Activated CD8-positive, alpha-beta memory T cell treated with anti-CD3 and anti-CD28 coated beads for 48 hours (primary cell): ENCODE measurements around the gene PLXNA2.

Experiments used
- DNase-seq, 3 experiments: peaks; one replicate each; pipeline ENCODE4 v3.0.0-alpha.2; 2020; ENCODE audit warnings: low read depth in 2 of 3, low spot score in 2 of 3

PLXNA2 gene

GRCh38 chr1:208205216-208206013 is 38.8 kb downstream of the PLXNA2 start:
- DNase-seq: no peak

GRCh38 chr1:208204779-208205178 is 39.4 kb downstream of the PLXNA2 start:
- no peak for DNase-seq

- DNase-seq: no peak
These were observed 40.2 kb downstream of the PLXNA2 start for GRCh38 chr1:208203848-208204609.

- DNase-seq: no peak
These were observed 40.9 kb downstream of the PLXNA2 start for GRCh38 chr1:208203127-208203847.

- no peak for DNase-seq
These were observed 41.7 kb downstream of the PLXNA2 start for GRCh38 chr1:208202333-208202995.

GRCh38 chr1:208201229-208201628 is 43.0 kb downstream of the PLXNA2 start:
- DNase-seq: no peak

GRCh38 chr1:208200116-208200515 is 44.1 kb downstream of the PLXNA2 start:
- no peak for DNase-seq

- DNase-seq: no peak
These were observed 45.9 kb downstream of the PLXNA2 start for GRCh38 chr1:208198236-208198635.

GRCh38 chr1:208194944-208195343 is 49.2 kb downstream of the PLXNA2 start:
- DNase-seq: no peak

GRCh38 chr1:208192995-208193394 is 51.2 kb downstream of the PLXNA2 start:
- DNase-seq: no peak

- no peak for DNase-seq
These were observed 53.4 kb downstream of the PLXNA2 start for GRCh38 chr1:208190784-208191183.

- DNase-seq: no peak
These were observed 54.5 kb downstream of the PLXNA2 start for GRCh38 chr1:208189716-208190115.

GRCh38 chr1:208189183-208189582 is 55.0 kb downstream of the PLXNA2 start:
- DNase-seq: no peak

GRCh38 chr1:208188607-208189006 is 55.6 kb downstream of the PLXNA2 start:
- DNase-seq: no peak

GRCh38 chr1:208187499-208188041 is 56.6 kb downstream of the PLXNA2 start:
- no peak for DNase-seq

- DNase-seq: no peak
These were observed 58.4 kb downstream of the PLXNA2 start for GRCh38 chr1:208185801-208186231.

GRCh38 chr1:208184966-208185654 is 59.1 kb downstream of the PLXNA2 start:
- no peak for DNase-seq

- DNase-seq: no peak
These were observed 59.9 kb downstream of the PLXNA2 start for GRCh38 chr1:208183977-208184911.
